Erythroblast (primary cell): ENCODE results near the gene PLEKHJ1.

Source experiments
- GATA1 ChIP-seq: IDR thresholded peaks from 2 replicates; pipeline ENCODE4 v1.6.1; 2011; ENCODE audit warnings: low read depth, mild to moderate bottlenecking, control low read depth, low read length, moderate library complexity
- POLR2A ChIP-seq: IDR thresholded peaks from 2 replicates; pipeline ENCODE4 v1.6.1; 2011; ENCODE audit warnings: mild to moderate bottlenecking, low read length

GRCh38 chr19:2243274-2244124, 7.4 kb upstream of the PLEKHJ1 start:
- TF ChIP-seq POLR2A (no peak), GATA1 (no peak)
